ENCODE data around the gene DCHS2. TPM values are rescaled to one million over a fixed set of nuclear protein-coding genes. Genes with fewer than 3 reads are reported as not detected.

DCHS2 gene
- total and polyA plus RNA-seq, 2 experiments from 2014 or later: 0.21 to 7.6 TPM

GRCh38 chr4:154329939-154330338 is 161.7 kb downstream of the DCHS2 start:
- Histone ChIP-seq H3K79me2 (replicated peaks; ENCODE audit: insufficient read depth) (no peaks in the 10 kb centered on the region), H3K27me3 (ENCODE audit: insufficient read depth) (peaks cover 22% of the 10 kb centered on the region), H3K4me1 (ENCODE audit: insufficient read depth) (peaks cover 5% of the 10 kb centered on the region), H3F3A (replicated peaks; ENCODE audit: low read depth) (no peaks in the 10 kb centered on the region), H3K4me2 (no peak overlapping the region), H3K9me2 (ENCODE audit: insufficient read depth) (no peaks in the 10 kb centered on the region), H2AFZ (no peak overlapping the region), H3K4me3 (no peak overlapping the region), H4K20me1 (replicated peaks; ENCODE audit: insufficient read depth) (no peaks in the 10 kb centered on the region), H3K36me3 (ENCODE audit: insufficient read depth) (no peaks in the 10 kb centered on the region), H3K27ac (ENCODE audit: low read depth) (no peak overlapping the region)
- TF ChIP-seq NANOG (IDR thresholded peaks at IDR 0.05; ENCODE audit: borderline replicate concordance) (no peak), EZH2phosphoT487 (IDR thresholded peaks at IDR 0.05; ENCODE audit: unreplicated experiment) (no peak), JUNB (IDR thresholded peaks at IDR 0.05; ENCODE audit: unreplicated experiment) (no peak), ZNF462 (CRISPR knock-in tag; IDR thresholded peaks at IDR 0.05) (no peak), POLR2AphosphoS5 (IDR thresholded peaks at IDR 0.05; ENCODE audit: low read depth) (no peak), STAT1 (IDR thresholded peaks at IDR 0.05; ENCODE audit: unreplicated experiment) (no peak), CREB1 (CRISPR knock-in tag; IDR thresholded peaks at IDR 0.05; ENCODE audit: low read depth) (no peak), ZNF331 (CRISPR knock-in tag; IDR thresholded peaks at IDR 0.05; ENCODE audit: low read depth) (no peak), REST (IDR thresholded peaks at IDR 0.05; ENCODE audit: unreplicated experiment) (no peak), ETS1 (IDR thresholded peaks at IDR 0.05) (no peak), EZH2 (IDR thresholded peaks at IDR 0.05; ENCODE audit: low read depth, unreplicated experiment) (no peak), ZNF114 (CRISPR knock-in tag; IDR thresholded peaks at IDR 0.05) (no peak), CTCF (conservative IDR thresholded peaks at IDR 0.05; ENCODE audit: low read depth in 2 of 2) (no peak)
- no peaks in the 10 kb centered on the region for H3K36me3 Mint-ChIP-seq (ENCODE audit: low read depth)
- peaks cover 5% of the 10 kb centered on the region; the same call in 2 of the 3 replicates for H3K4me1 Mint-ChIP-seq
- H3K27me3 Mint-ChIP-seq (ENCODE audit: insufficient read depth, low read depth, poor library complexity): peaks cover 11% of the 10 kb centered on the region
- no peak overlapping the region for H3K27ac Mint-ChIP-seq
- no peak overlapping the region for H3K4me3 Mint-ChIP-seq
- no peak for DNase-seq (ENCODE audit: low spot score)
- H3K9me3 Mint-ChIP-seq: no peaks in the 10 kb centered on the region
- no peak for ATAC-seq

All from GM23338 (cell line).